Measurements from ENCODE around the gene ZMAT5.
A peak's percentile ranks its signal among the peaks of the same experiment; 100 is the strongest.
"Not testable (repeated sequence)": the region's sequence is repeated elsewhere in the genome, so short reads cannot be mapped to it uniquely, and the experiment has no call there.

ZMAT5 gene

GRCh38 chr22:29784451-29785361 lies 17.9 kb upstream of the ZMAT5 start:
- no peak for DNase-seq

GRCh38 chr22:29782061-29782845 lies 15.4 kb upstream of the ZMAT5 start:
- DNase-seq, result no peak

GRCh38 chr22:29780748-29781676 lies 14.2 kb upstream of the ZMAT5 start:
- no peak for DNase-seq

- DNase-seq, result no peak
Measured at GRCh38 chr22:29780220-29780619, 13.4 kb upstream of the ZMAT5 start.

GRCh38 chr22:29773233-29773632 lies 6.4 kb upstream of the ZMAT5 start:
- DNase-seq, result no peak

- no peak for DNase-seq
Measured at GRCh38 chr22:29772170-29772641, 5.4 kb upstream of the ZMAT5 start.

- no peak for DNase-seq
Measured at GRCh38 chr22:29769723-29770321, 3.0 kb upstream of the ZMAT5 start.

- no peak for DNase-seq
Measured at GRCh38 chr22:29768052-29768693, 1.4 kb upstream of the ZMAT5 start.

GRCh38 chr22:29767171-29768051 lies 604 bp upstream of the ZMAT5 start, which contains the start of gene UQCR10:
Gene UQCR10 (plus strand): TSS chr22:29767369. CDS start chr22:29767399, 30 bp downstream.
- peak; percentile 93 to 94 for DNase-seq

GRCh38 chr22:29765905-29766631 lies 739 bp downstream of the ZMAT5 start:
- DNase-seq, result peak in 1 of 2 donors; percentile 7

GRCh38 chr22:29762263-29762662 lies 4.5 kb downstream of the ZMAT5 start:
- DNase-seq, result no peak

GRCh38 chr22:29758959-29759358 lies 7.8 kb downstream of the ZMAT5 start:
- no peak for DNase-seq

GRCh38 chr22:29758068-29758622 lies 8.7 kb downstream of the ZMAT5 start:
- no peak for DNase-seq

- no peak for DNase-seq
Measured at GRCh38 chr22:29757096-29757495, 9.7 kb downstream of the ZMAT5 start.

- DNase-seq, result no peak
Measured at GRCh38 chr22:29756341-29756740, 10.5 kb downstream of the ZMAT5 start.

GRCh38 chr22:29755889-29756288 lies 10.9 kb downstream of the ZMAT5 start:
- no peak for DNase-seq

- not testable (repeated sequence) for DNase-seq
Measured at GRCh38 chr22:29754658-29755395, 12.0 kb downstream of the ZMAT5 start.

GRCh38 chr22:29753808-29754657 lies 12.8 kb downstream of the ZMAT5 start:
- no peak for DNase-seq
